Endothelial cell of umbilical vein (primary cell): ENCODE measurements around the gene PRKAG1. TPM values are rescaled to one million over a fixed set of nuclear protein-coding genes. Genes with fewer than 3 reads are reported as not detected.
A peak's percentile ranks its signal among the peaks of the same experiment; 100 is the strongest.

Experiments
- BruUV-seq: library from RNA; stranded (reverse); fragments of 400-500 nt; replicated peaks from 2 replicates; lab custom pipeline; 2021; lab: Mats Ljungman, UMichigan
- CTCF ChIA-PET: fragments of 300-600, 350-600 bp; sonication (Branson Sonifier 250); formaldehyde crosslinking; loops from one replicate; lab custom pipeline; 2021; ENCODE audit warnings: antibody characterized with exemption, inconsistent platforms; lab: Charles Lee
- POLR2A ChIA-PET: fragments of 300-600, 350-600 bp; sonication (Branson Sonifier 250); formaldehyde crosslinking; loops from one replicate; lab custom pipeline; 2021; ENCODE audit warnings: antibody characterized with exemption, inconsistent platforms; lab: Charles Lee
- DNase-seq: peaks from one replicate; pipeline ENCODE4 v3.0.0-alpha.2; 2011; ENCODE audit warnings: low read depth, low spot score
- FAIRE-seq: peaks from 2 replicates; lab custom pipeline; 2011; peaks lifted over from hg19 to GRCh38; lab: Jason Lieb, UNC
- H2AFZ ChIP-seq: 2 replicates; pipeline ENCODE4 v1.6.0; 2012; ENCODE audit warnings: low read depth, low read length, control low read depth, inconsistent platforms
- H3K27ac ChIP-seq: 2 replicates; pipeline ENCODE4 v1.5.1; 2011; ENCODE audit warnings: low read depth, mild to moderate bottlenecking, control low read depth, low read length, moderate library complexity; ENCODE audit not compliant: insufficient read depth
- H3K27me3 ChIP-seq, 2 experiments: 2 replicates each; pipeline versions ENCODE4 v1.6.0 to v1.6.1; 2011; ENCODE audit warnings: low read length in 2 of 2, mixed read lengths in 1 of 2; ENCODE audit not compliant: control insufficient read depth in 2 of 2, insufficient read depth in 2 of 2
- H3K36me3 ChIP-seq, 2 experiments: 2 replicates in 1 of 2; 3 replicates in 1 of 2; pipeline ENCODE4 v1.5.1; 2011; ENCODE audit warnings: low read length in 2 of 2, mild to moderate bottlenecking in 1 of 2, moderate library complexity in 1 of 2; ENCODE audit not compliant: control insufficient read depth in 2 of 2, insufficient read depth in 2 of 2; ENCODE audit errors: extremely low read depth in 1 of 2
- H3K4me1 ChIP-seq: 3 replicates; pipeline ENCODE4 v1.5.1; 2011; ENCODE audit warnings: mild to moderate bottlenecking, low read length; ENCODE audit not compliant: control insufficient read depth, insufficient read depth; ENCODE audit errors: extremely low read depth
- H3K4me2 ChIP-seq: 2 replicates; pipeline ENCODE4 v1.6.1; 2011; ENCODE audit warnings: low read length, control low read depth, mixed read lengths; ENCODE audit not compliant: insufficient read depth
- H3K4me3 ChIP-seq, 3 experiments: fragments of 200-600 bp in 1 of 3; sonication (generic), shearing (Covaris generic) in 1 of 3; replicated peaks in 1 of 3; 2 replicates each; pipeline ENCODE4 v1.5.1; 2011 to 2016; ENCODE audit warnings: control low read depth in 3 of 3, low read length in 3 of 3, mild to moderate bottlenecking in 2 of 3, inconsistent platforms in 1 of 3, low read depth in 1 of 3, moderate library complexity in 1 of 3; ENCODE audit not compliant: insufficient read depth in 1 of 3
- H3K79me2 ChIP-seq: 2 replicates; pipeline ENCODE4 v1.6.0; 2012; ENCODE audit warnings: low read length, inconsistent platforms; ENCODE audit not compliant: control insufficient read depth, insufficient read depth
- H3K9ac ChIP-seq: replicated peaks from 2 replicates; pipeline ENCODE3; 2011; ENCODE audit warnings: low read length, control low read depth; ENCODE audit not compliant: insufficient read depth; ENCODE audit errors: extremely low read depth
- H3K9me1 ChIP-seq: replicated peaks from 3 replicates; pipeline ENCODE4 v1.6.0; 2011; ENCODE audit warnings: mild to moderate bottlenecking, low read length; ENCODE audit not compliant: control insufficient read depth, insufficient read depth; ENCODE audit errors: extremely low read depth
- H3K9me3 ChIP-seq: replicated peaks from 2 replicates; pipeline ENCODE4 v1.5.1; 2012; ENCODE audit warnings: low read length, inconsistent platforms; ENCODE audit not compliant: control insufficient read depth, insufficient read depth
- H4K20me1 ChIP-seq: replicated peaks from 2 replicates; pipeline ENCODE3; 2011; ENCODE audit warnings: mild to moderate bottlenecking, low read length; ENCODE audit not compliant: control insufficient read depth, insufficient read depth; ENCODE audit errors: extremely low read depth
- FOS ChIP-seq: IDR thresholded peaks from 2 replicates; pipeline ENCODE4 v1.6.1; 2011; ENCODE audit warnings: mild to moderate bottlenecking, low read length, moderate library complexity, borderline replicate concordance; ENCODE audit not compliant: insufficient read depth
- GATA2 ChIP-seq: IDR thresholded peaks from 2 replicates; pipeline ENCODE4 v1.7.0; 2011; ENCODE audit warnings: low read depth, mild to moderate bottlenecking, moderate library complexity, mixed read lengths, low read length; ENCODE audit not compliant: insufficient read length, insufficient read depth
- JUN ChIP-seq: IDR thresholded peaks from 2 replicates; pipeline ENCODE4 v1.6.1; 2011; ENCODE audit warnings: borderline replicate concordance, low read depth; ENCODE audit not compliant: insufficient read length, insufficient read depth
- MYC ChIP-seq: IDR thresholded peaks from one replicate; pipeline ENCODE4 v1.6.1; 2011; ENCODE audit warnings: mild to moderate bottlenecking, low read depth, low read length
- POLR2AphosphoS5 ChIP-seq: IDR thresholded peaks from 2 replicates; pipeline ENCODE4 v1.6.1; 2012; ENCODE audit warnings: low read depth, mild to moderate bottlenecking, control low read depth, low read length, moderate library complexity; ENCODE audit not compliant: insufficient read depth
- dilution Hi-C: fragments of 300-500 bp; cut with MboI; formaldehyde crosslinking; loops from one replicate; pipeline ENCODE4 v1.15.0; 2019; ENCODE audit warnings: low sequenced_read_pairs; ENCODE audit not compliant: extremely low pct_ligation_motif_present
- intact Hi-C: fragments of 100-400 bp; cut with micrococcal nuclease; formaldehyde crosslinking; loops from one replicate; pipeline ENCODE4 v1.10.0; 2022
- polyA plus RNA-seq, 4 experiments: library from polyadenylated mRNA; depleted of rRNA in 3 of 4; stranded (reverse) in 3 of 4; unstranded in 1 of 4; fragments of >200 nt; gene quantifications; 2 replicates each; pipeline versions ENCODE4 v1.2.1 to v1.2.3, GENCODE V29; 2011 to 2012; ENCODE audit warnings: missing spikeins in 1 of 4
- total RNA-seq: library from RNA; stranded (reverse); gene quantifications from 2 replicates; pipeline ENCODE4 v1.2.3, GENCODE V29; 2021
- TF ChIP-seq, protein P1 (sequence below), 2 donors: IDR thresholded peaks; 1 replicate in 1 of 2; 2 replicates in 1 of 2; pipeline ENCODE4 v1.5.1; 2011; ENCODE audit warnings: low read length in 2 of 2, mild to moderate bottlenecking in 2 of 2, moderate library complexity in 2 of 2, control low read depth in 1 of 2, inconsistent platforms in 1 of 2, low read depth in 1 of 2; ENCODE audit not compliant: insufficient read depth in 1 of 2; ENCODE audit errors: extremely low read depth in 1 of 2

The PRKAG1 gene
- total and polyA plus RNA-seq, 2 donors (not counting 3 experiments of a cell fraction or from before 2014, with no cell fraction given), result 52.1 to 54.9 TPM

DNA sequence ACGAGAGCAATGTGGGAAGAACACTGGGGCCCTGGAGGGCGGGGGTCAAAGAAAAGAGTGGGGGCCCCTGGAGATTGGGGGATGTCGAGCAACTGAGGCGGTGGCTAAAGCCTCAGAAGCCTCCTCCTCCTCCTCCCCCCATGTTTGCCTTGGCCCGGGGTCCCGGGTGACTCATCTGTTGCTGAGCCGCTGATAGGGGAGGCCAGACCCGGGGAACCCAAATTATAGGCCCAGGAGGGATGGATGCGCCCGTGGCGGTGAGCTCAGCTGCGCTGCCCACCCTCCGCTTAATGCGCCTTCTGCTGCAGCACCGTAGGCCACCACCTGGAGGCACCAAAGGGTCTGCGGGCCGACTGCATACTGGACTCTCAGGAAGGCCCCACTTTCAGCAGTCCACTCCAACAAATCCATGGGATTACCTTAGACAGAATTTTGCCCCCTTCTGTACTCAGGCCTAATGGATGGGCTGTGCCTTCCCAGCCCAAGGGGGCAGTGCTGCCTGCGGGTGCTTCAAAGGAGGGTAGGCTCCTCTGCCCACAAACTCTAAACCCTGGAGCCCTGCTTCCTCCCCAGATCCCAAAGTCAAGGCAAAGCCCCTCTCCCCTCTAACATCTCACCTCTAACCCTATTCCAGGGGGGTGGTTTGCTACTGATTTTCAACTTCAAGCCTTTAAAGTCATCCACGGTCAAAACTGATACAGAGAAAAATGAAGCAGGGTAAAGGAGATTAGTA lies 44.5 kb downstream of the PRKAG1 start:
- dilution Hi-C loops (no loop called here), intact Hi-C loops (loop anchor here (1.0 to 2.0 kb wide), 3 partner anchors 15 to 21 kb away; partner anchors contain the start of gene ARF3)
- H2AFZ ChIP-seq, result no peak overlapping the region
- H3K4me2 ChIP-seq, result no peak overlapping the region
- H3K9me1 ChIP-seq, result no peaks in the 10 kb centered on the region
- no peak overlapping the region for H3K9ac ChIP-seq
- no peak for TF ChIP-seq JUN
- TF ChIP-seq, protein P1, sequence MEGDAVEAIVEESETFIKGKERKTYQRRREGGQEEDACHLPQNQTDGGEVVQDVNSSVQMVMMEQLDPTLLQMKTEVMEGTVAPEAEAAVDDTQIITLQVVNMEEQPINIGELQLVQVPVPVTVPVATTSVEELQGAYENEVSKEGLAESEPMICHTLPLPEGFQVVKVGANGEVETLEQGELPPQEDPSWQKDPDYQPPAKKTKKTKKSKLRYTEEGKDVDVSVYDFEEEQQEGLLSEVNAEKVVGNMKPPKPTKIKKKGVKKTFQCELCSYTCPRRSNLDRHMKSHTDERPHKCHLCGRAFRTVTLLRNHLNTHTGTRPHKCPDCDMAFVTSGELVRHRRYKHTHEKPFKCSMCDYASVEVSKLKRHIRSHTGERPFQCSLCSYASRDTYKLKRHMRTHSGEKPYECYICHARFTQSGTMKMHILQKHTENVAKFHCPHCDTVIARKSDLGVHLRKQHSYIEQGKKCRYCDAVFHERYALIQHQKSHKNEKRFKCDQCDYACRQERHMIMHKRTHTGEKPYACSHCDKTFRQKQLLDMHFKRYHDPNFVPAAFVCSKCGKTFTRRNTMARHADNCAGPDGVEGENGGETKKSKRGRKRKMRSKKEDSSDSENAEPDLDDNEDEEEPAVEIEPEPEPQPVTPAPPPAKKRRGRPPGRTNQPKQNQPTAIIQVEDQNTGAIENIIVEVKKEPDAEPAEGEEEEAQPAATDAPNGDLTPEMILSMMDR (IDR thresholded peaks at IDR 0.05; ENCODE audit: extremely low read depth in 1 of 2, insufficient read depth in 1 of 2, low read depth in 1 of 2, low read length in 2 of 2), result peak; percentile 54 to 76
- BruUV-seq, result no TSS peak
- DNase-seq, result peak; percentile 53
- no peaks in the 10 kb centered on the region for H3K9me3 ChIP-seq
- H3K36me3 ChIP-seq, result no peaks in the 10 kb centered on the region
- ChIA-PET CTCF (interaction anchor here (0.6 to 7.3 kb wide), 11 partner anchors 9 to 121 kb away, joined by 3 to 64 read pairs (median 5); partner anchors contain the start of gene ARF3), POLR2A (no interaction called here)
- H3K4me3 ChIP-seq, result no peak overlapping the region
- no peaks in the 10 kb centered on the region for H4K20me1 ChIP-seq
- H3K79me2 ChIP-seq, result no peaks in the 10 kb centered on the region
- no peak overlapping the region for H3K27ac ChIP-seq
- no peaks in the 10 kb centered on the region for H3K4me1 ChIP-seq
- H3K27me3 ChIP-seq, result peaks cover 58 to 64% of the 10 kb centered on the region in 2 experiments
- peak; percentile 52 for FAIRE-seq

DNA sequence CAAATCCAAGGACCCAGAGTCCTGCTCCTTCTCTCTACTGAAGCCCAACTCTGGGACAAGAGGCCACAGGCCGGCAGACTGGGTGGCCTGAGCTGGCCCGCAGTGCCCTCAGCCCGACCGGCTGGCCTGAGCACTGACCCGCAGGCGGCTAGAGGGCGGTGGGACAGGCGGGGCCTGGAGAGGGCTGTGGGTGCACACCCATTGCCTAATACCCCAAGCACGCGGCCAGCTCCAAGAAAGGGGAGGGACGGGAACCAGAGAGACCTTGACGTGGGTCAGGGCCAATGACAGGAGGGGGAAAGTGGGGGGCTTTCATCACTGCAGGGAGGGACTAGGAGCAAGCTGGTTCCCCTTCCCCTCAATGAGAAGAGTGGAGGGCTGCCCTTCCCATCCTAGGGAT lies 45.0 kb downstream of the PRKAG1 start:
- Histone ChIP-seq H3K9ac (no peak overlapping the region), H3K9me3 (no peaks in the 10 kb centered on the region), H3K4me3 (no peak overlapping the region), H3K27me3 (peaks cover 57 to 60% of the 10 kb centered on the region in 2 experiments), H3K4me1 (no peaks in the 10 kb centered on the region), H3K4me2 (no peak overlapping the region), H3K9me1 (no peaks in the 10 kb centered on the region), H3K36me3 (no peaks in the 10 kb centered on the region), H3K27ac (no peak overlapping the region), H3K79me2 (no peaks in the 10 kb centered on the region), H2AFZ (no peak overlapping the region), H4K20me1 (no peaks in the 10 kb centered on the region)
- TF ChIP-seq POLR2AphosphoS5, result no peak
- no peak for TF ChIP-seq FOS
- TF ChIP-seq MYC, result no peak
- TF ChIP-seq, protein P1 (IDR thresholded peaks at IDR 0.05; ENCODE audit: extremely low read depth in 1 of 2, insufficient read depth in 1 of 2, low read depth in 1 of 2, low read length in 2 of 2), result no peak
- TF ChIP-seq GATA2, result no peak
- intact Hi-C loops, result loop anchor here (1.0 kb wide), 1 partner anchor 16 kb away; the partner anchor contains the start of gene ARF3
- no peak for DNase-seq
- dilution Hi-C loops, result no loop called here
- ChIA-PET CTCF (interaction anchor here (0.7 to 7.3 kb wide), 10 partner anchors 10 to 46 kb away, joined by 3 to 64 read pairs (median 5); partner anchors contain the start of gene ARF3), POLR2A (no interaction called here)
- BruUV-seq, result no TSS peak
- FAIRE-seq, result no peak
